Right atrium auricular region (tissue), 2 donors: ENCODE results near the gene PLXNA1. TPM values are rescaled to one million over a fixed set of nuclear protein-coding genes. Genes with fewer than 3 reads are reported as not detected.

ENCODE experiments used
- DNase-seq: peaks from one replicate; pipeline ENCODE4 v3.0.0-alpha.2; 2019; ENCODE audit warnings: low spot score
- H3K27ac ChIP-seq, 2 donors: fragments of 200-600 bp; sonication (generic); 1 replicate in 1 of 2; 2 replicates in 1 of 2; pipeline ENCODE4 v1.5.1; 2016 to 2019
- H3K27me3 ChIP-seq, 2 donors: fragments of 200-600 bp; sonication (generic); one replicate each; pipeline versions ENCODE4 v1.5.1 to v1.6.0; 2017 to 2019
- H3K36me3 ChIP-seq: fragments of 200-600 bp; sonication (generic); one replicate; pipeline ENCODE4 v1.5.1; 2016
- H3K4me1 ChIP-seq, 2 donors: fragments of 200-600 bp; sonication (generic); one replicate each; pipeline versions ENCODE4 v1.5.1 to v1.6.0; 2017 to 2019
- H3K4me3 ChIP-seq, 2 donors: fragments of 200-600 bp; sonication (generic); 1 replicate in 1 of 2; 2 replicates in 1 of 2; pipeline ENCODE4 v1.5.1; 2017 to 2019; ENCODE audit warnings: mild to moderate bottlenecking in 1 of 2, moderate library complexity in 1 of 2
- H3K9me3 ChIP-seq, 2 donors: fragments of 200-600 bp; sonication (generic); one replicate each; pipeline ENCODE4 v1.5.1; 2019
- total RNA-seq, 2 donors: library from RNA; depleted of rRNA; stranded (reverse); fragments of >200 nt; gene quantifications; one replicate each; pipeline ENCODE4 v1.1.0, GENCODE V29; 2016
- TF ChIP-seq, protein P1 (sequence below), 2 donors: fragments of 200-600 bp; sonication (generic); IDR thresholded peaks; one replicate each; pipeline ENCODE4 v1.5.1; 2019; ENCODE audit warnings: antibody characterized with exemption in 2 of 2

The PLXNA1 gene
- total RNA-seq, 2 donors from 2014 or later, result 22.9 to 23.3 TPM

DNA sequence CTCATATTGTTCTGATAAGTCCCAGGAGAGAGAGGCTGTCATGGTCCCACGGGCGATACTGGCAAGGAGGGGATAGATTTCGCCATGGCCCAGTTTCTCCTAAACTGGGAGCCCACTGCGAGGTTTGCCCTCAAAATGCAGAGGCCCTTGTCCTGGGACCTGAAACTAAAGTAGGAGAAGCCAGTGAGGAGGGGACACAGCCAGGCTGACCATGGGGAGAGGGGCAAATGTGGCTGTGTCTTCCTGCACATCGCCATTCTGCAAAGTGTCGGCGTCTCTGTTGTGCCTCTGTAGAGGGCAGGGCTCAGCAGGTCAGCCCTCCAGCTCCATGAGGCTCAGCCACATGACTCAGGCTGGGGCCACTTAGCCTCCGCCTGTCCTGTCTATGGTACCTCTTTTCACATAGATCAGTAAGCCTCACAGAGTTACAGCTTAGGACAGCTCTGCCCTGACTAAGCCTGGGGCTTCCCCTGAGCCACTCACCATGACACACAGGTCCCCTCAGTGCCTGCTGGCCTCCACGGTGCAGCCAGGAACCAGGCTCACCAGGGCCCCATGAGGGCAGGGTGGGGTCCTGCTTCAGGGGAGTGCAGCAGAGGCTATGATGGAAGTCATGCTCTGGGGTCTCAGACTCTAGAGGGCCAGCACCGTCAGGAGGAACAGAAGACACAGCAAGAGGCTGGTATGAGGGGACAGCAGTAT, 28.6 kb upstream of the PLXNA1 start:
- H3K4me3 ChIP-seq, result no peak overlapping the region
- H3K9me3 ChIP-seq, result no peaks in the 10 kb centered on the region
- no peak overlapping the region for H3K27ac ChIP-seq
- no peak for DNase-seq
- TF ChIP-seq, protein P1, sequence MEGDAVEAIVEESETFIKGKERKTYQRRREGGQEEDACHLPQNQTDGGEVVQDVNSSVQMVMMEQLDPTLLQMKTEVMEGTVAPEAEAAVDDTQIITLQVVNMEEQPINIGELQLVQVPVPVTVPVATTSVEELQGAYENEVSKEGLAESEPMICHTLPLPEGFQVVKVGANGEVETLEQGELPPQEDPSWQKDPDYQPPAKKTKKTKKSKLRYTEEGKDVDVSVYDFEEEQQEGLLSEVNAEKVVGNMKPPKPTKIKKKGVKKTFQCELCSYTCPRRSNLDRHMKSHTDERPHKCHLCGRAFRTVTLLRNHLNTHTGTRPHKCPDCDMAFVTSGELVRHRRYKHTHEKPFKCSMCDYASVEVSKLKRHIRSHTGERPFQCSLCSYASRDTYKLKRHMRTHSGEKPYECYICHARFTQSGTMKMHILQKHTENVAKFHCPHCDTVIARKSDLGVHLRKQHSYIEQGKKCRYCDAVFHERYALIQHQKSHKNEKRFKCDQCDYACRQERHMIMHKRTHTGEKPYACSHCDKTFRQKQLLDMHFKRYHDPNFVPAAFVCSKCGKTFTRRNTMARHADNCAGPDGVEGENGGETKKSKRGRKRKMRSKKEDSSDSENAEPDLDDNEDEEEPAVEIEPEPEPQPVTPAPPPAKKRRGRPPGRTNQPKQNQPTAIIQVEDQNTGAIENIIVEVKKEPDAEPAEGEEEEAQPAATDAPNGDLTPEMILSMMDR (IDR thresholded peaks at IDR 0.05), result no peak
- H3K36me3 ChIP-seq, result no peaks in the 10 kb centered on the region
- no peaks in the 10 kb centered on the region for H3K27me3 ChIP-seq
- peaks cover 0 to 3% of the 10 kb centered on the region in 2 donors for H3K4me1 ChIP-seq

DNA sequence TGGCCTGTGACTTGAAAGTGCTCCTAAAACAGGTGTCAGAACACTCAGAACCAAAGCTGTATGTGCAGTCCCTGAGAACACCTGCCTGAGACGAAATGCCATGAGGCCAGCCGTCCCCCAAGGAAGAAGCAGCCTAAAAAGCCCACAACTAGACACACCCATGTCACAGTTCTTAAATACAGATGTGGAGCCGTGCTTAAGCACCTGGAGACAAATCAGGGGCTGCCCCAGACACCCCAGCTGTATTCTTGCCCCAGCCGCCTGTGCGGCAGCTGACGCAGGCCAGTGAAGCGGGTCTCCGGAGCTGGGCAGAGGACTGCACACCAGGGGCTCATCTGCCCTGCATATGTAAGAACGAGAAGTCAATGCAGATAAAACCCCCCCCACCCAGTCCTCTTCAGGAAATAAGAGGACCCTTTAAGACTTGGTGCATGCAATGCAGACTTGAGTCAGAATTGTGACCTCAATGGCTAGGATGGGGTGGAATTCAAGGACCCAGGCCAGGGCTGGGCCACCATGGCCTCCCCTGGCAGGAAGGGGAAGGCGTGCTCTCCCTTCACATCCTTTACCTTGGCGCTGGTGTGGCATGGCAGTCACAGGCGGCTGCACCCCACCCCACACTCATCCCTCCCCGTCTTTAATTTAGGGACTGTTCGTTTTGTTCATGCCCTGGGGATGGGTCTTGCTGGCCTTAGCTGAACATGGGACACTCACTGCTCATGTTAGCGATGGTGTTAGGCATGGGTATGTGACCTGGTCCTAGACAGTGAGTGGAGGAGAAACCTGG, 27.7 kb upstream of the PLXNA1 start:
- no peaks in the 10 kb centered on the region for H3K36me3 ChIP-seq
- H3K4me1 ChIP-seq, result peaks cover 0 to 3% of the 10 kb centered on the region in 2 donors
- no peak overlapping the region for H3K27ac ChIP-seq
- H3K4me3 ChIP-seq, result no peak overlapping the region
- no peaks in the 10 kb centered on the region for H3K9me3 ChIP-seq
- DNase-seq, result no peak
- H3K27me3 ChIP-seq, result no peaks in the 10 kb centered on the region
- TF ChIP-seq, protein P1 (IDR thresholded peaks at IDR 0.05), result no peak

DNA sequence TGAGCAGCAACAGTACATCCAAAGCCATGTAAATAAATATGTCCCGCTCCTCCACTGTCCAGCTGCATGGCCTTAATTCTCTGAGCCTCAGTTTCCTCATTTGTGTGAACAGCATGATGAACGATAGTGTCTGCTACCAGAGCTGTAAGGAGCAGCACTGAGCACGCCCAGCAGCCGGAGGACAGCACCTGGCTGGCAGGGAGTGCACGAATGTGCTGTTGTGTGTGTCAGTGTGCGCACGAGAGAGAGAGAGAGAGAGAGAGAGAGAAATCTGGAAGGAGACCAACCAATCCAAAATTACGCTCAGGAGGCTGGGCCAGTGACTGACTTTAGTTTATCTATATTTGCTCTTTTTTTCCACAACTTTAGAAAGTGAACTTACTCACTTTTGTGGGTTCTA, 26.6 kb upstream of the PLXNA1 start:
- H3K27ac ChIP-seq, result no peak overlapping the region
- no peak overlapping the region for H3K4me3 ChIP-seq
- no peaks in the 10 kb centered on the region for H3K27me3 ChIP-seq
- TF ChIP-seq, protein P1 (IDR thresholded peaks at IDR 0.05), result no peak
- no peaks in the 10 kb centered on the region for H3K36me3 ChIP-seq
- H3K9me3 ChIP-seq, result no peaks in the 10 kb centered on the region
- H3K4me1 ChIP-seq, result peaks cover 0 to 15% of the 10 kb centered on the region in 2 donors
- no peak for DNase-seq

DNA sequence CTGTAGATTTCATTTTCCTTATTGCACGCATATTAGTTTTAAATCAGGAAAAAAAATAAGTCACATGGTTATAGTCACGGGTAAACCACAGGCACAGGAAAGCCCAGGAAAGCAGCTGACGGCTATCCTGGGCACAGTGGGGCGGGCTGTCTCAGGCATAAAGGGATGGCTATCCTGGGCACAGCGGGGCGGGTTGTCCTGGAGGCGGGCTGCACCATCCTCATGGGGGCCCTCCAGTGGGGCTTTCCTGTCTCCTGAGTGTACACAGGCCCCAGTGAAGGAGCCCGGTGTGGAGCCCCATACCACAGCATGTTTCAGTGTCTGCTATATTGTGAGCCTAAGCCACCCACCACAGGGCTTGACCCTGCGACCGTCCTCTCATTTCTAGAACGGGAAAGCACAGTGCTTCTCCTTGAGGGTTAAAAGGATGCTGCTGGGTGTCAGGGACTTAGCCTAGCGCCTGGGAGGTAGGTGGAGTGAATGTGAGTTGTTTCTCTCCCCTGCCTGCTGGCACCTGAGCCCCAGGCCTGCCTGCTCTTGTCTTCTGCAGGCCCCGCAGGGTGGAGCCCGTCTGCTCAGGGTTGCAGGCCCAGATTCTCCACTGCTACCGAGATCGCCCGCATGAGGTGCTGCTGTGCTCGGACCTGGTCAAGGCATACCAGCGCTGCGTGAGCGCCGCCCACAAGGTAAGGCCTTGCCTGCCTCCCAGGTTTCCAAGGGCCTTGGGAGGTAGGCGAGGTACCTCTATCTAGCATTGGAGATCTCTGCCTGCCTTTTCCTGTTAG, 25.9 kb upstream of the PLXNA1 start:
- Histone ChIP-seq H3K4me3 (no peak overlapping the region), H3K36me3 (no peaks in the 10 kb centered on the region), H3K27ac (no peak overlapping the region), H3K27me3 (no peaks in the 10 kb centered on the region), H3K4me1 (peaks cover 0 to 22% of the 10 kb centered on the region in 2 donors), H3K9me3 (no peaks in the 10 kb centered on the region)
- TF ChIP-seq, protein P1 (IDR thresholded peaks at IDR 0.05), result no peak
- no peak for DNase-seq

DNA sequence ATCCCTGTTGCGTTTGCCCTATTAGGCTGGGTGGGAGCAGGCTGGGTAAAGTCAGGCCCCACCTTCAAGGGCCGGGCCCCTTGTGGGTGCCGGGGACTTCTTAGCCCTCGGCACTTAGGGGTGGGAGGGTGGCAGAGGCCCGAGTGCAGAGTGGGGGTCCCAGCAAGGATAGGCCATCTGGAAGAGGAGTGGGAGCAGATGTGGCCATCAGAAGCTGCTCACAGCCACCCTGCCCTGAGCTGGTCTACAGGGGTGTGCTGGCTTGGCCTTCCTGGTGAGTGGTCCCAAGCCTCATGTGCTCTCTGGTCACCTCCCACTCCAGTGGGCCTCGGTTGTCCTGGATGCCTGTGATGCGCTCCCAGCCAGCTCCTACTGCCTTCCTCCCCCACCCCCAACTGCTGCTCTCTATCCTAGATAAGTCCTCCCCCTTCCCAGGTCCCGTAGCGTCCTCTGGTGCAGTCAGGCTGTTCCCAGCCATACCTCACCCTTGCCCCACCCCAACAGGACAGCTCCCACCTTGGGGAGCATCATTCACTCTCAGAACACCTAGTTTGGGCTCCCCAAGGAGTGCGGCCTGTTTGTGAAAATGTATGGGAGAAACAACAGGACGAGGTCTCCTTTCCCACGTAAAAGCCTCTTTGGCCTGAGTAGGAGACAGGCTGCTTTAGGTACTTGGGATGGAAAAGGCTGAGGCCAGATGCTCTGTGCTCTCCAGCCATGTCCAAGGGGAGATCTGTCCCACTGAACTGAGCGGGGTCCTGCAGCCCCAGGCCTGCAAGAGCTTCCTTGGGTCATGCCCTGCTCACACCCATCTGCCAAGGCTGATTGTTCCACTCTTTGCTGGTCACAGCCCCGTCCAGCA, 24.9 kb upstream of the PLXNA1 start:
- no peak overlapping the region for H3K27ac ChIP-seq
- peaks cover 0 to 27% of the 10 kb centered on the region in 2 donors for H3K4me1 ChIP-seq
- H3K9me3 ChIP-seq, result no peaks in the 10 kb centered on the region
- no peak overlapping the region for H3K4me3 ChIP-seq
- H3K36me3 ChIP-seq, result no peaks in the 10 kb centered on the region
- TF ChIP-seq, protein P1 (IDR thresholded peaks at IDR 0.05), result no peak
- H3K27me3 ChIP-seq, result no peaks in the 10 kb centered on the region
- DNase-seq, result no peak
